Endodermal cell (in vitro differentiated cells): ENCODE measurements around the gene ALOX5AP. TPM values are rescaled to one million over a fixed set of nuclear protein-coding genes. Genes with fewer than 3 reads are reported as not detected.

Experiments
- DNase-seq: peaks from one replicate; pipeline ENCODE4 v3.0.0-alpha.2; 2017
- H3K27ac ChIP-seq: 2 replicates; pipeline ENCODE4 v1.5.1; 2013; ENCODE audit warnings: mild to moderate bottlenecking, low read depth, low read length, moderate library complexity
- H3K27me3 ChIP-seq: 2 replicates; pipeline ENCODE4 v1.6.1; 2013; ENCODE audit warnings: mild to moderate bottlenecking, low read length, moderate library complexity; ENCODE audit not compliant: insufficient read depth, control insufficient read depth, poor library complexity, severe bottlenecking
- H3K36me3 ChIP-seq: 2 replicates; pipeline ENCODE4 v1.7.0; 2013; ENCODE audit warnings: mild to moderate bottlenecking, low read length, moderate library complexity; ENCODE audit not compliant: control insufficient read depth, insufficient read depth
- H3K4me1 ChIP-seq: one replicate; pipeline ENCODE4 v1.7.0; 2013; ENCODE audit warnings: low read length; ENCODE audit not compliant: control insufficient read depth, insufficient read depth
- H3K4me3 ChIP-seq: 2 replicates; pipeline ENCODE4 v1.5.1; 2013; ENCODE audit warnings: mild to moderate bottlenecking, low read length, moderate library complexity
- H3K9ac ChIP-seq: 2 replicates; pipeline ENCODE4 v1.6.1; 2013; ENCODE audit warnings: mild to moderate bottlenecking, low read length, moderate library complexity; ENCODE audit not compliant: poor library complexity, severe bottlenecking; ENCODE audit errors: extremely low read depth
- H3K9me3 ChIP-seq: 2 replicates; pipeline ENCODE4 v1.6.1; 2013; ENCODE audit warnings: mild to moderate bottlenecking, low read length, moderate library complexity; ENCODE audit not compliant: control insufficient read depth
- H3K27ac Mint-ChIP-seq: 2 replicates; pipeline ENCODE4 v1.8.0; 2020; ENCODE audit warnings: mixed read lengths
- H3K27me3 Mint-ChIP-seq: 2 replicates; pipeline ENCODE4 v1.8.0; 2021; ENCODE audit warnings: mild to moderate bottlenecking, mixed read lengths; ENCODE audit not compliant: insufficient read depth
- H3K36me3 Mint-ChIP-seq: 2 replicates; pipeline ENCODE4 v1.8.0; 2020; ENCODE audit warnings: low read depth, mixed read lengths
- H3K4me1 Mint-ChIP-seq: 2 replicates; pipeline ENCODE4 v1.8.0; 2020; ENCODE audit warnings: mixed read lengths
- H3K4me3 Mint-ChIP-seq: 2 replicates; pipeline ENCODE4 v1.8.0; 2020; ENCODE audit warnings: mild to moderate bottlenecking, moderate library complexity, mixed read lengths
- H3K9me3 Mint-ChIP-seq: 2 replicates; pipeline ENCODE4 v1.8.0; 2020; ENCODE audit warnings: mild to moderate bottlenecking, mixed read lengths
- CTCF ChIP-seq: fragments of 200-600 bp; sonication (generic); conservative IDR thresholded peaks from 2 replicates; pipeline ENCODE4 v1.5.0; 2021; ENCODE audit warnings: antibody characterized with exemption, mild to moderate bottlenecking
- WGBS, 2 experiments: methylation state at CpG; one replicate each; pipeline versions ENCODE4 v1.1.5 to v1.1.7; 2013; ENCODE audit warnings: missing lambda C conversion rate in 2 of 2, mixed read lengths in 1 of 2; ENCODE audit not compliant: insufficient coverage in 1 of 2, insufficient read length in 1 of 2; 5-methylcytosine and 5-hydroxymethylcytosine counted together
- total RNA-seq, 2 donors: library from RNA; stranded (reverse); fragmentation: NEBNext Ultra II Directional in 1 of 2; extraction: Animal tissue kit (Norgen Biotek cat#: 25700) in 1 of 2; gene quantifications; 2 replicates in 1 of 2; 3 replicates in 1 of 2; pipeline ENCODE4 v1.2.1, GENCODE V29; 2021

Gene ALOX5AP
- total RNA-seq, 2 donors from 2014 or later = not detected

GRCh38 chr13:30779016-30779415 is 43.7 kb downstream of the ALOX5AP start:
- Mint-ChIP-seq H3K27me3 (no peaks in the 10 kb centered on the region), H3K4me1 (peaks cover 6% of the 10 kb centered on the region), H3K36me3 (no peaks in the 10 kb centered on the region), H3K27ac (no peak overlapping the region), H3K4me3 (no peak overlapping the region), H3K9me3 (peaks cover 5% of the 10 kb centered on the region)
- no peak for DNase-seq
- Histone ChIP-seq H3K4me1 (peaks cover 7% of the 10 kb centered on the region), H3K27ac (no peak overlapping the region), H3K9me3 (no peaks in the 10 kb centered on the region), H3K36me3 (no peaks in the 10 kb centered on the region), H3K27me3 (no peaks in the 10 kb centered on the region), H3K9ac (no peak overlapping the region), H3K4me3 (no peak overlapping the region)
- 65 to 84% methylated on average over 5 of the region's 5 CpGs for WGBS, 2 experiments
- no peak for TF ChIP-seq CTCF

- H3K27me3 Mint-ChIP-seq = no peaks in the 10 kb centered on the region
- 86 to 100% methylated on average over 3 of the region's 3 CpGs for WGBS, 2 experiments
- H3K27ac ChIP-seq = no peak overlapping the region
These were observed 44.3 kb downstream of the ALOX5AP start for GRCh38 chr13:30779608-30780007.

GRCh38 chr13:30780338-30780981 is 45.1 kb downstream of the ALOX5AP start:
- Histone ChIP-seq H3K9me3 (no peaks in the 10 kb centered on the region), H3K27ac (no peak overlapping the region), H3K4me1 (peaks cover 7% of the 10 kb centered on the region), H3K27me3 (no peaks in the 10 kb centered on the region), H3K9ac (no peak overlapping the region), H3K4me3 (no peak overlapping the region), H3K36me3 (no peaks in the 10 kb centered on the region)
- DNase-seq = no peak
- 89 to 92% methylated on average over 1 to 2 of the region's 2 CpGs for WGBS, 2 experiments
- TF ChIP-seq CTCF = no peak
- Mint-ChIP-seq H3K27ac (no peak overlapping the region), H3K4me1 (peaks cover 6% of the 10 kb centered on the region), H3K4me3 (no peak overlapping the region), H3K36me3 (no peaks in the 10 kb centered on the region), H3K9me3 (peaks cover 5% of the 10 kb centered on the region), H3K27me3 (no peaks in the 10 kb centered on the region)

More at GRCh38 chr13:30779608-30780007, 44.3 kb downstream of the ALOX5AP start:
- Histone ChIP-seq H3K4me1 (peaks cover 7% of the 10 kb centered on the region), H3K9me3 (no peaks in the 10 kb centered on the region), H3K36me3 (no peaks in the 10 kb centered on the region), H3K27me3 (no peaks in the 10 kb centered on the region), H3K4me3 (no peak overlapping the region), H3K9ac (no peak overlapping the region)
- no peak for DNase-seq
- peaks cover 5% of the 10 kb centered on the region for H3K9me3 Mint-ChIP-seq
- H3K4me3 Mint-ChIP-seq = no peak overlapping the region
- TF ChIP-seq CTCF = no peak
- peaks cover 6% of the 10 kb centered on the region for H3K4me1 Mint-ChIP-seq
- no peak overlapping the region for H3K27ac Mint-ChIP-seq
- H3K36me3 Mint-ChIP-seq = no peaks in the 10 kb centered on the region
